IMR-90 (cell line): ENCODE results near the gene UGT2B7. TPM values are rescaled to one million over a fixed set of nuclear protein-coding genes. Genes with fewer than 3 reads are reported as not detected.

Source experiments
- ATAC-seq: fragments of 200-7000 bp; cut with Tn5 transposase; 2 replicates; pipeline ENCODE4 v1.9.1; 2020; ENCODE audit warnings: low read depth, mild to moderate bottlenecking, moderate library complexity
- BruUV-seq: library from RNA; stranded (reverse); fragments of 400-500 nt; replicated peaks from 2 replicates; lab custom pipeline; 2021; lab: Mats Ljungman, UMichigan
- CTCF ChIA-PET: fragments of 300-600 bp; formaldehyde crosslinking; extraction: SDS; loops from one replicate; lab custom pipeline; 2021; ENCODE audit warnings: antibody characterized with exemption; lab: Yijun Ruan, JAX
- POLR2A ChIA-PET: fragments of 300-600 bp; sonication (Branson Sonifier 250); formaldehyde crosslinking; loops from one replicate; lab custom pipeline; 2022; ENCODE audit warnings: antibody characterized with exemption; ENCODE audit not compliant: unreplicated experiment; lab: Charles Lee
- DNase-seq: peaks from one replicate; pipeline ENCODE4 v3.0.0; 2013
- H2AFZ ChIP-seq: replicated peaks from 2 replicates; pipeline ENCODE3; 2013; ENCODE audit warnings: low read length, mild to moderate bottlenecking; ENCODE audit not compliant: poor library complexity
- H2AK5ac ChIP-seq: 2 replicates; pipeline ENCODE4 v1.6.1; 2013; ENCODE audit warnings: low read depth, low read length, inconsistent platforms
- H2AK9ac ChIP-seq: replicated peaks from 2 replicates; pipeline ENCODE3; 2013; ENCODE audit warnings: mild to moderate bottlenecking, low read depth, low read length, moderate library complexity; ENCODE audit not compliant: poor library complexity
- H2BK120ac ChIP-seq: 2 replicates; pipeline ENCODE4 v1.6.1; 2013; ENCODE audit warnings: low read depth, low read length, inconsistent platforms
- H2BK15ac ChIP-seq: 3 replicates; pipeline ENCODE4 v1.6.1; 2013; ENCODE audit warnings: low read depth, low read length, inconsistent platforms
- H2BK20ac ChIP-seq: 2 replicates; pipeline ENCODE4 v1.6.1; 2013; ENCODE audit warnings: low read depth, mild to moderate bottlenecking, inconsistent platforms, low read length, moderate library complexity
- H2BK5ac ChIP-seq: 2 replicates; pipeline ENCODE4 v1.6.1; 2013; ENCODE audit warnings: mild to moderate bottlenecking, low read depth, low read length, inconsistent platforms; ENCODE audit not compliant: poor library complexity, severe bottlenecking
- H3K14ac ChIP-seq: replicated peaks from 2 replicates; pipeline ENCODE4 v1.6.1; 2013; ENCODE audit warnings: low read depth, low read length, inconsistent platforms
- H3K18ac ChIP-seq: 2 replicates; pipeline ENCODE4 v1.6.1; 2013; ENCODE audit warnings: low read depth, low read length, control low read depth
- H3K23ac ChIP-seq: 2 replicates; pipeline ENCODE4 v1.6.1; 2013; ENCODE audit warnings: low read depth, low read length, inconsistent platforms
- H3K27ac ChIP-seq: 2 replicates; pipeline ENCODE4 v1.5.1; 2013; ENCODE audit warnings: mild to moderate bottlenecking, control low read depth, low read length; ENCODE audit not compliant: insufficient read depth
- H3K27me3 ChIP-seq: 2 replicates; pipeline ENCODE4 v1.6.1; 2013; ENCODE audit warnings: low read length; ENCODE audit not compliant: control insufficient read depth, insufficient read depth
- H3K36me3 ChIP-seq: 2 replicates; pipeline ENCODE4 v1.6.1; 2013; ENCODE audit warnings: low read length, mixed read lengths; ENCODE audit not compliant: control insufficient read depth, insufficient read depth
- H3K4ac ChIP-seq: 2 replicates; pipeline ENCODE4 v1.6.1; 2013; ENCODE audit warnings: low read depth, low read length, inconsistent platforms
- H3K4me1 ChIP-seq: 2 replicates; pipeline ENCODE4 v1.6.1; 2013; ENCODE audit warnings: low read length, mixed read lengths; ENCODE audit not compliant: control insufficient read depth, insufficient read depth
- H3K4me2 ChIP-seq: 2 replicates; pipeline ENCODE4 v1.6.1; 2013; ENCODE audit warnings: low read depth, mild to moderate bottlenecking, control low read depth, low read length, moderate library complexity
- H3K4me3 ChIP-seq: 2 replicates; pipeline ENCODE4 v1.5.1; 2013; ENCODE audit warnings: low read depth, mild to moderate bottlenecking, control low read depth, low read length, moderate library complexity; ENCODE audit not compliant: insufficient read depth
- H3K56ac ChIP-seq: 2 replicates; pipeline ENCODE4 v1.6.1; 2013; ENCODE audit warnings: low read length, inconsistent platforms; ENCODE audit not compliant: insufficient read depth; ENCODE audit errors: extremely low read depth
- H3K79me1 ChIP-seq, 2 experiments: 2 replicates each; pipeline ENCODE4 v1.6.1; 2013; ENCODE audit warnings: low read length in 2 of 2, inconsistent platforms in 1 of 2, low read depth in 1 of 2
- H3K9ac ChIP-seq: 2 replicates; pipeline ENCODE4 v1.6.1; 2013; ENCODE audit warnings: low read depth, low read length, control low read depth
- H3K9me1 ChIP-seq: 2 replicates; pipeline ENCODE4 v1.6.1; 2013; ENCODE audit warnings: low read length, inconsistent platforms; ENCODE audit not compliant: insufficient read depth
- H3K9me3 ChIP-seq: 2 replicates; pipeline ENCODE4 v1.6.1; 2013; ENCODE audit warnings: low read length; ENCODE audit not compliant: control insufficient read depth, insufficient read depth
- H4K20me1 ChIP-seq: 2 replicates; pipeline ENCODE4 v1.6.1; 2013; ENCODE audit warnings: low read length, inconsistent platforms; ENCODE audit not compliant: insufficient read depth
- H4K5ac ChIP-seq: 2 replicates; pipeline ENCODE4 v1.6.1; 2013; ENCODE audit warnings: mild to moderate bottlenecking, low read depth, low read length, control low read depth
- H4K8ac ChIP-seq, 2 experiments: 2 replicates each; pipeline ENCODE4 v1.6.1; 2013; ENCODE audit warnings: low read depth in 2 of 2, low read length in 2 of 2, control low read depth in 1 of 2, inconsistent platforms in 1 of 2
- H4K91ac ChIP-seq: 2 replicates; pipeline ENCODE4 v1.6.1; 2013; ENCODE audit warnings: low read depth, low read length, inconsistent platforms; ENCODE audit not compliant: insufficient read depth
- BHLHE40 ChIP-seq: fragments of 150-350 bp; IDR thresholded peaks from 2 replicates; pipeline ENCODE4 v1.6.1; 2016; ENCODE audit warnings: mild to moderate bottlenecking, low read depth, low read length
- CEBPB ChIP-seq: IDR thresholded peaks from 2 replicates; pipeline ENCODE4 v1.6.1; 2012; ENCODE audit warnings: low read depth, low read length, improper control_type of control experiment
- FOS ChIP-seq: fragments of 150-350 bp; IDR thresholded peaks from 2 replicates; pipeline ENCODE4 v1.6.1; 2016; ENCODE audit warnings: low read depth, low read length
- MAFK ChIP-seq: IDR thresholded peaks from 2 replicates; pipeline ENCODE4 v1.6.1; 2012; ENCODE audit warnings: low read depth, low read length, improper control_type of control experiment
- MAZ ChIP-seq: IDR thresholded peaks from 2 replicates; pipeline ENCODE4 v1.6.1; 2012; ENCODE audit warnings: low read depth, mild to moderate bottlenecking, low read length, improper control_type of control experiment, moderate library complexity, borderline replicate concordance
- MXI1 ChIP-seq: IDR thresholded peaks from 2 replicates; pipeline ENCODE4 v1.6.1; 2012; ENCODE audit warnings: low read depth, mild to moderate bottlenecking, low read length, moderate library complexity, borderline replicate concordance
- NFE2L2 ChIP-seq: fragments of 150-350 bp; IDR thresholded peaks from 2 replicates; pipeline ENCODE4 v1.6.1; 2016; ENCODE audit warnings: low read depth, mild to moderate bottlenecking, low read length
- POLR2A ChIP-seq: IDR thresholded peaks from 2 replicates; pipeline ENCODE4 v1.6.1; 2012; ENCODE audit warnings: mild to moderate bottlenecking, low read depth, low read length
- RAD21 ChIP-seq: IDR thresholded peaks from 2 replicates; pipeline ENCODE4 v1.6.1; 2012; ENCODE audit warnings: low read length, improper control_type of control experiment
- RCOR1 ChIP-seq: IDR thresholded peaks from 2 replicates; pipeline ENCODE4 v1.6.1; 2012; ENCODE audit warnings: mild to moderate bottlenecking, low read length, improper control_type of control experiment; ENCODE audit not compliant: insufficient replicate concordance
- RFX5 ChIP-seq: IDR thresholded peaks from 2 replicates; pipeline ENCODE4 v1.8.0; 2012; ENCODE audit warnings: low read depth, mild to moderate bottlenecking, low read length, moderate library complexity
- SMC3 ChIP-seq: fragments of 150-350 bp; IDR thresholded peaks from 2 replicates; pipeline ENCODE4 v1.6.1; 2016; ENCODE audit warnings: low read depth, mild to moderate bottlenecking, antibody characterized with exemption, low read length, moderate library complexity
- dilution Hi-C: fragments of 300-500 bp; cut with HindIII; formaldehyde crosslinking; loops from one replicate; pipeline ENCODE4 v1.14.3; 2018; ENCODE audit warnings: low sequenced_read_pairs; ENCODE audit not compliant: unreplicated experiment
- in situ Hi-C: fragments of 300-500 bp; cut with MboI; formaldehyde crosslinking; loops from 3 replicates; pipeline ENCODE4 v1.14.3; 2019; ENCODE audit warnings: low sequenced_read_pairs, inconsistent platforms, mixed read lengths
- intact Hi-C: fragments of 100-400 bp; cut with micrococcal nuclease; formaldehyde crosslinking; loops from 2 replicates; pipeline ENCODE4 v1.10.0; 2022
- polyA plus RNA-seq, 3 experiments: library from polyadenylated mRNA; depleted of rRNA; stranded (reverse); fragments of >200 nt; gene quantifications; 2 replicates each; pipeline ENCODE4 v1.2.3, GENCODE V29; 2012; ENCODE audit warnings: low replicate concordance in 1 of 3
- total RNA-seq: library from RNA; depleted of rRNA; stranded (reverse); fragments of >200 nt; gene quantifications from 2 replicates; pipeline ENCODE4 v1.2.3, GENCODE V29; 2012
- TF ChIP-seq, protein P1 (sequence below): fragments of 150-350 bp; IDR thresholded peaks from 2 replicates; pipeline ENCODE4 v1.6.1; 2016; ENCODE audit warnings: low read depth, mild to moderate bottlenecking, low read length, moderate library complexity, borderline replicate concordance
- TF ChIP-seq, protein P2 (sequence below): fragments of 150-350 bp; IDR thresholded peaks from 2 replicates; pipeline ENCODE4 v1.6.1; 2017; ENCODE audit warnings: mild to moderate bottlenecking, antibody characterized with exemption, low read length, low read depth

The UGT2B7 gene
- total and polyA plus RNA-seq, 2 of the 4 experiments (the other 2 are of a cell fraction) = 0.10 TPM; not detected in 1

DNA sequence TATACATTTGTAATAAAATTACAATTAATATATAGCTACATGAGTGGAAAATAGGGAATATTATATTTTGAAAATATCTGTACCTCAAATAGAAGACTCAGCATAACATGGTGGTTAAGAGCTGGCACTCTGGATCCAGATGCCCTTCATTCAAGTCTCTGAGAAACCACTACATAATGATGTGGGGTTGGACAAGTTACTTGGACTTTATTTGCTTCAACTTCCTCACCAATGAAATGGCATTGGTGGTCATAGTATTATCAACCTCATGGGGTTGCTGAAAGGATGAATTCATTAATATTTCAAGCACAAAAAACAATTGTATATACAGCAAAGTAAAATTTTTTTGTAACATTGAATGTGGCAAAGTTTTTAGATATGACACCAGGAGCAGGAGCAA, 46.4 kb upstream of the UGT2B7 start:
- H3K18ac ChIP-seq = no peak overlapping the region
- ATAC-seq (no peak), DNase-seq (no peak)
- POLR2A ChIA-PET = no interaction called here
- dilution Hi-C loops (no loop called here), intact Hi-C loops (no loop called here), in situ Hi-C loops (no loop called here)
- no peak overlapping the region for H2AK9ac ChIP-seq
- H3K23ac ChIP-seq = no peak overlapping the region
- H3K56ac ChIP-seq = no peak overlapping the region
- no peaks in the 10 kb centered on the region for H3K36me3 ChIP-seq
- no peak overlapping the region for H3K9ac ChIP-seq
- no peak overlapping the region for H3K27ac ChIP-seq
- H2AFZ ChIP-seq = no peak overlapping the region
- no peaks in the 10 kb centered on the region for H3K79me1 ChIP-seq
- no peak overlapping the region for H2BK15ac ChIP-seq
- TF ChIP-seq CEBPB (no peak), FOS (no peak), RAD21 (no peak), BHLHE40 (no peak), RCOR1 (no peak), MAZ (no peak), NFE2L2 (no peak), MXI1 (no peak), SMC3 (no peak), POLR2A (no peak), RFX5 (no peak), MAFK (no peak)
- TF ChIP-seq, protein P1, sequence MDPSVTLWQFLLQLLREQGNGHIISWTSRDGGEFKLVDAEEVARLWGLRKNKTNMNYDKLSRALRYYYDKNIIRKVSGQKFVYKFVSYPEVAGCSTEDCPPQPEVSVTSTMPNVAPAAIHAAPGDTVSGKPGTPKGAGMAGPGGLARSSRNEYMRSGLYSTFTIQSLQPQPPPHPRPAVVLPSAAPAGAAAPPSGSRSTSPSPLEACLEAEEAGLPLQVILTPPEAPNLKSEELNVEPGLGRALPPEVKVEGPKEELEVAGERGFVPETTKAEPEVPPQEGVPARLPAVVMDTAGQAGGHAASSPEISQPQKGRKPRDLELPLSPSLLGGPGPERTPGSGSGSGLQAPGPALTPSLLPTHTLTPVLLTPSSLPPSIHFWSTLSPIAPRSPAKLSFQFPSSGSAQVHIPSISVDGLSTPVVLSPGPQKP = no peak
- TF ChIP-seq, protein P2, sequence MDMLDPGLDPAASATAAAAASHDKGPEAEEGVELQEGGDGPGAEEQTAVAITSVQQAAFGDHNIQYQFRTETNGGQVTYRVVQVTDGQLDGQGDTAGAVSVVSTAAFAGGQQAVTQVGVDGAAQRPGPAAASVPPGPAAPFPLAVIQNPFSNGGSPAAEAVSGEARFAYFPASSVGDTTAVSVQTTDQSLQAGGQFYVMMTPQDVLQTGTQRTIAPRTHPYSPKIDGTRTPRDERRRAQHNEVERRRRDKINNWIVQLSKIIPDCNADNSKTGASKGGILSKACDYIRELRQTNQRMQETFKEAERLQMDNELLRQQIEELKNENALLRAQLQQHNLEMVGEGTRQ = no peak
- no peak overlapping the region for H4K5ac ChIP-seq
- no peaks in the 10 kb centered on the region for H3K9me1 ChIP-seq
- BruUV-seq = no TSS peak
- H3K14ac ChIP-seq = no peak overlapping the region
- no peak overlapping the region for H3K4ac ChIP-seq
- H3K27me3 ChIP-seq = no peaks in the 10 kb centered on the region
- no peaks in the 10 kb centered on the region for H3K9me3 ChIP-seq
- H4K91ac ChIP-seq = no peak overlapping the region
- peaks cover 4% of the 10 kb centered on the region for H3K4me1 ChIP-seq
- H2BK120ac ChIP-seq = no peak overlapping the region
- H2BK5ac ChIP-seq = no peak overlapping the region
- CTCF ChIA-PET = no interaction called here
- no peak overlapping the region for H3K4me2 ChIP-seq
- H4K20me1 ChIP-seq = no peaks in the 10 kb centered on the region
- H2BK20ac ChIP-seq = no peak overlapping the region
- H2AK5ac ChIP-seq = no peak overlapping the region
- no peak overlapping the region for H4K8ac ChIP-seq
- H3K4me3 ChIP-seq = no peak overlapping the region
